Upper lobe of left lung (tissue), 6 donors: ENCODE measurements around the gene DOCK4. TPM values are rescaled to one million over a fixed set of nuclear protein-coding genes. Genes with fewer than 3 reads are reported as not detected.

Experiments
- ATAC-seq, 2 donors: fragments of 200-7000 bp; cut with Tn5 transposase; one replicate each; pipeline ENCODE4 v1.9.1; 2022; ENCODE audit warnings: mild to moderate bottlenecking in 2 of 2, moderate library complexity in 2 of 2; ENCODE audit not compliant: low FRiP score in 2 of 2
- DNase-seq, 2 donors: peaks; one replicate each; pipeline ENCODE4 v3.0.0-alpha.2; 2019 to 2020
- H3K27ac ChIP-seq, 4 donors: fragments of 200-600 bp; sonication (generic); one replicate each; pipeline ENCODE4 v1.5.1; 2016 to 2019
- H3K27me3 ChIP-seq, 4 donors: fragments of 200-600 bp; sonication (generic); one replicate each; pipeline ENCODE4 v1.5.1; 2017 to 2019
- H3K36me3 ChIP-seq, 4 donors: fragments of 200-600 bp; sonication (generic); one replicate each; pipeline ENCODE4 v1.5.1; 2016 to 2019
- H3K4me1 ChIP-seq, 4 donors: fragments of 200-600 bp; sonication (generic); one replicate each; pipeline ENCODE4 v1.5.1; 2018 to 2019
- H3K4me3 ChIP-seq, 4 donors: fragments of 200-600 bp; sonication (generic); one replicate each; pipeline ENCODE4 v1.5.1; 2017 to 2019; ENCODE audit warnings: mild to moderate bottlenecking in 2 of 4, moderate library complexity in 1 of 4
- H3K9me3 ChIP-seq, 4 donors: fragments of 200-600 bp; sonication (generic); one replicate each; pipeline ENCODE4 v1.5.1; 2018 to 2019
- EP300 ChIP-seq, 4 donors: sonication (generic); formaldehyde crosslinking; IDR thresholded peaks; one replicate each; pipeline ENCODE4 v1.5.1; 2017; ENCODE audit warnings: antibody characterized with exemption in 4 of 4, control low read depth in 2 of 4
- POLR2A ChIP-seq, 4 donors: fragments of 450-650 bp; IDR thresholded peaks; one replicate each; pipeline ENCODE4 v1.5.1; 2016 to 2017; ENCODE audit warnings: antibody characterized with exemption in 4 of 4, mild to moderate bottlenecking in 2 of 4
- POLR2AphosphoS5 ChIP-seq, 2 donors: sonication (generic); formaldehyde crosslinking; IDR thresholded peaks; one replicate each; pipeline ENCODE4 v1.5.1; 2017; ENCODE audit warnings: antibody characterized with exemption in 2 of 2
- WGBS, 2 donors: methylation state at CpG; one replicate each; pipeline ENCODE4 v1.1.5; 2017 to 2018; 5-methylcytosine and 5-hydroxymethylcytosine counted together
- total RNA-seq, 6 donors: library from RNA; depleted of rRNA in 4 of 6; stranded (reverse); fragments of >200 nt in 4 of 6; gene quantifications; one replicate each; pipeline versions ENCODE4 v1.1.0 to v1.2.1, GENCODE V29; 2016 to 2021
- TF ChIP-seq, protein P1 (sequence below), 6 experiments: fragments of 450-650 bp in 4 of 6; fragments of 200-600 bp in 2 of 6; sonication (generic) in 2 of 6; IDR thresholded peaks; one replicate each; pipeline ENCODE4 v1.5.1; 2016 to 2019; ENCODE audit warnings: antibody characterized with exemption in 6 of 6
- donor health status: DM: no; HTN: no; CAD: no; lungs with moderate emphysema.
- donor health status: DM: no; HTN: yes; CAD: no; lungs with severe emphysema.

Gene DOCK4
- total RNA-seq, 6 donors from 2014 or later: 53.6 to 166 (median 100) TPM

- no peak for TF ChIP-seq EP300 (IDR thresholded peaks at IDR 0.05)
- no peak for TF ChIP-seq POLR2A (IDR thresholded peaks at IDR 0.05)
- no peak for TF ChIP-seq POLR2AphosphoS5 (IDR thresholded peaks at IDR 0.05)
- TF ChIP-seq, protein P1, sequence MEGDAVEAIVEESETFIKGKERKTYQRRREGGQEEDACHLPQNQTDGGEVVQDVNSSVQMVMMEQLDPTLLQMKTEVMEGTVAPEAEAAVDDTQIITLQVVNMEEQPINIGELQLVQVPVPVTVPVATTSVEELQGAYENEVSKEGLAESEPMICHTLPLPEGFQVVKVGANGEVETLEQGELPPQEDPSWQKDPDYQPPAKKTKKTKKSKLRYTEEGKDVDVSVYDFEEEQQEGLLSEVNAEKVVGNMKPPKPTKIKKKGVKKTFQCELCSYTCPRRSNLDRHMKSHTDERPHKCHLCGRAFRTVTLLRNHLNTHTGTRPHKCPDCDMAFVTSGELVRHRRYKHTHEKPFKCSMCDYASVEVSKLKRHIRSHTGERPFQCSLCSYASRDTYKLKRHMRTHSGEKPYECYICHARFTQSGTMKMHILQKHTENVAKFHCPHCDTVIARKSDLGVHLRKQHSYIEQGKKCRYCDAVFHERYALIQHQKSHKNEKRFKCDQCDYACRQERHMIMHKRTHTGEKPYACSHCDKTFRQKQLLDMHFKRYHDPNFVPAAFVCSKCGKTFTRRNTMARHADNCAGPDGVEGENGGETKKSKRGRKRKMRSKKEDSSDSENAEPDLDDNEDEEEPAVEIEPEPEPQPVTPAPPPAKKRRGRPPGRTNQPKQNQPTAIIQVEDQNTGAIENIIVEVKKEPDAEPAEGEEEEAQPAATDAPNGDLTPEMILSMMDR (IDR thresholded peaks at IDR 0.05): no peak
- no peaks in the 10 kb centered on the region for H3K4me1 ChIP-seq
- peaks cover 0 to 60% (median 2%) of the 10 kb centered on the region in 4 donors for H3K36me3 ChIP-seq
- ATAC-seq (no peak), DNase-seq (no peak)
- H3K27ac ChIP-seq: no peak overlapping the region
- 90 to 97% methylated on average over 4 of the region's 4 CpGs for WGBS, 2 donors
- no peaks in the 10 kb centered on the region for H3K9me3 ChIP-seq
- no peak overlapping the region for H3K4me3 ChIP-seq
- H3K27me3 ChIP-seq: no peaks in the 10 kb centered on the region
These were observed 392.9 kb downstream of the DOCK4 start for GRCh38 chr7:111813306-111813705.

DNA sequence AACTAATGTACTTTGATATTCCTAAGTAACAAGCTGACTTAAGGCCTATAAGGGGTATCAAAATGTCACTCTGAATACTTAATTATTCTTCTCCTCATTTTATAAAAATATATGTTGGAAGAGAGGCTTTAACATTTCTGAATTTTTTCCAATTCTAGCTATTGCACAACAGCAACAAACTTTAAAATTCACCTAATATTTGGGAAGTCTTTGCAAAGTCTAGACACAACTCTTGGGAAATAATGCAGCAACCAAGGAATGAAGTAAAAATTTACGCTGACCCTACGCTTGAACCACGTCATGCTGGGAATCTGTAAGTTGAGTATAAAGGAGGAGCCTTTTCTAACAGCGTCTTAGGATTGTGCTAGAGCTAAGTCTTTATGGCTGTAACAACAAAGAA, 400.0 kb downstream of the DOCK4 start:
- ATAC-seq: no peak
- H3K27me3 ChIP-seq: no peaks in the 10 kb centered on the region
- no peak for DNase-seq
- peaks cover 0 to 54% (median 2%) of the 10 kb centered on the region in 4 donors for H3K36me3 ChIP-seq
- no peak overlapping the region for H3K4me3 ChIP-seq
- 86 to 90% methylated on average over 4 of the region's 4 CpGs for WGBS, 2 donors
- H3K9me3 ChIP-seq: peaks cover 0 to 2% (median 0%) of the 10 kb centered on the region in 4 donors
- no peak for TF ChIP-seq POLR2A (IDR thresholded peaks at IDR 0.05)
- H3K27ac ChIP-seq: no peak overlapping the region
- no peaks in the 10 kb centered on the region for H3K4me1 ChIP-seq

GRCh38 chr7:111803015-111803758, 403.0 kb downstream of the DOCK4 start:
- WGBS, 2 donors: 65 to 80% methylated on average over 3 of the region's 3 CpGs

GRCh38 chr7:111802194-111802772, 403.9 kb downstream of the DOCK4 start:
- peaks cover 0 to 49% (median 1%) of the 10 kb centered on the region in 4 donors for H3K36me3 ChIP-seq
- WGBS, 2 donors: 88 to 90% methylated on average over 3 of the region's 3 CpGs
- no peak overlapping the region for H3K27ac ChIP-seq
- DNase-seq: no peak
- H3K4me1 ChIP-seq: no peaks in the 10 kb centered on the region
- no peaks in the 10 kb centered on the region for H3K27me3 ChIP-seq
- no peak for TF ChIP-seq EP300 (IDR thresholded peaks at IDR 0.05)
- H3K9me3 ChIP-seq: peaks cover 12 to 23% (median 15%) of the 10 kb centered on the region in 4 donors
- H3K4me3 ChIP-seq: no peak overlapping the region
- no peak for ATAC-seq

More at GRCh38 chr7:111803015-111803758, 403.0 kb downstream of the DOCK4 start:
- TF ChIP-seq POLR2A (IDR thresholded peaks at IDR 0.05) (no peak), POLR2AphosphoS5 (IDR thresholded peaks at IDR 0.05) (no peak), EP300 (IDR thresholded peaks at IDR 0.05) (no peak)
- TF ChIP-seq, protein P1 (IDR thresholded peaks at IDR 0.05): no peak
- Histone ChIP-seq H3K36me3 (peaks cover 0 to 46% (median 0%) of the 10 kb centered on the region in 4 donors), H3K4me1 (no peaks in the 10 kb centered on the region), H3K27ac (no peak overlapping the region), H3K4me3 (no peak overlapping the region), H3K27me3 (no peaks in the 10 kb centered on the region), H3K9me3 (peaks cover 3 to 14% (median 7%) of the 10 kb centered on the region in 4 donors)
- DNase-seq (no peak), ATAC-seq (no peak)

GRCh38 chr7:111801277-111801676, 404.9 kb downstream of the DOCK4 start:
- peaks cover 0 to 52% (median 3%) of the 10 kb centered on the region in 4 donors for H3K36me3 ChIP-seq
- peaks cover 22 to 34% (median 25%) of the 10 kb centered on the region in 4 donors for H3K9me3 ChIP-seq
- ATAC-seq (no peak), DNase-seq (no peak)
- WGBS, 2 donors: 95 to 96% methylated on average over 4 of the region's 4 CpGs
- TF ChIP-seq, protein P1 (IDR thresholded peaks at IDR 0.05): no peak
- TF ChIP-seq EP300 (IDR thresholded peaks at IDR 0.05) (no peak), POLR2A (IDR thresholded peaks at IDR 0.05) (no peak), POLR2AphosphoS5 (IDR thresholded peaks at IDR 0.05) (no peak)
- H3K4me1 ChIP-seq: no peaks in the 10 kb centered on the region
- H3K27me3 ChIP-seq: no peaks in the 10 kb centered on the region
- no peak overlapping the region for H3K4me3 ChIP-seq
- H3K27ac ChIP-seq: no peak overlapping the region
